Activated CD8-positive, alpha-beta T cell treated with anti-CD3 and anti-CD28 coated beads for 36 hours (primary cell): ENCODE results near the gene TNS4. TPM values are rescaled to one million over a fixed set of nuclear protein-coding genes. Genes with fewer than 3 reads are reported as not detected.
A peak's percentile ranks its signal among the peaks of the same experiment; 100 is the strongest.

Experiments used
- ATAC-seq: fragments of 200-7000 bp; cut with Tn5 transposase; one replicate; pipeline ENCODE4 v1.10.0; 2021; ENCODE audit warnings: mild to moderate bottlenecking, moderate library complexity
- CTCF ChIA-PET: fragments of 350-600 bp; sonication (Branson Sonifier 250); formaldehyde crosslinking; loops from one replicate; lab custom pipeline; 2021; ENCODE audit warnings: antibody characterized with exemption; lab: Charles Lee
- POLR2A ChIA-PET: fragments of 350-600 bp; sonication (Branson Sonifier 250); formaldehyde crosslinking; loops from one replicate; lab custom pipeline; 2021; ENCODE audit warnings: antibody characterized with exemption; lab: Charles Lee
- DNase-seq: peaks from one replicate; pipeline ENCODE4 v3.0.0-alpha.2; 2020
- H3K27ac Mint-ChIP-seq: one replicate; pipeline ENCODE4 v1.8.0; 2021; ENCODE audit warnings: mild to moderate bottlenecking, mixed read lengths
- H3K27me3 Mint-ChIP-seq: one replicate; pipeline ENCODE4 v1.8.0; 2021; ENCODE audit warnings: mixed read lengths
- H3K36me3 Mint-ChIP-seq: one replicate; pipeline ENCODE4 v1.8.0; 2021; ENCODE audit warnings: low read depth, mixed read lengths
- H3K4me1 Mint-ChIP-seq: one replicate; pipeline ENCODE4 v1.8.0; 2021; ENCODE audit warnings: low read depth, mixed read lengths
- H3K4me3 Mint-ChIP-seq: one replicate; pipeline ENCODE4 v1.8.0; 2021; ENCODE audit warnings: mild to moderate bottlenecking, moderate library complexity, mixed read lengths
- H3K9me3 Mint-ChIP-seq: one replicate; pipeline ENCODE4 v1.8.0; 2021; ENCODE audit warnings: mixed read lengths
- CTCF ChIP-seq: fragments of 200-600 bp; IDR thresholded peaks from one replicate; pipeline ENCODE4 v1.8.0; 2022; ENCODE audit warnings: antibody characterized with exemption, mild to moderate bottlenecking
- intact Hi-C: fragments of 100-400 bp; cut with micrococcal nuclease; formaldehyde crosslinking; loops from one replicate; pipeline ENCODE4 v1.10.0; 2022
- total RNA-seq, 2 experiments: library from RNA; stranded (reverse); gene quantifications; one replicate each; pipeline ENCODE4 v1.2.3, GENCODE V29; 2021

The TNS4 gene
- total RNA-seq, 2 experiments from 2014 or later, result 5.8 to 6.3 TPM

DNA sequence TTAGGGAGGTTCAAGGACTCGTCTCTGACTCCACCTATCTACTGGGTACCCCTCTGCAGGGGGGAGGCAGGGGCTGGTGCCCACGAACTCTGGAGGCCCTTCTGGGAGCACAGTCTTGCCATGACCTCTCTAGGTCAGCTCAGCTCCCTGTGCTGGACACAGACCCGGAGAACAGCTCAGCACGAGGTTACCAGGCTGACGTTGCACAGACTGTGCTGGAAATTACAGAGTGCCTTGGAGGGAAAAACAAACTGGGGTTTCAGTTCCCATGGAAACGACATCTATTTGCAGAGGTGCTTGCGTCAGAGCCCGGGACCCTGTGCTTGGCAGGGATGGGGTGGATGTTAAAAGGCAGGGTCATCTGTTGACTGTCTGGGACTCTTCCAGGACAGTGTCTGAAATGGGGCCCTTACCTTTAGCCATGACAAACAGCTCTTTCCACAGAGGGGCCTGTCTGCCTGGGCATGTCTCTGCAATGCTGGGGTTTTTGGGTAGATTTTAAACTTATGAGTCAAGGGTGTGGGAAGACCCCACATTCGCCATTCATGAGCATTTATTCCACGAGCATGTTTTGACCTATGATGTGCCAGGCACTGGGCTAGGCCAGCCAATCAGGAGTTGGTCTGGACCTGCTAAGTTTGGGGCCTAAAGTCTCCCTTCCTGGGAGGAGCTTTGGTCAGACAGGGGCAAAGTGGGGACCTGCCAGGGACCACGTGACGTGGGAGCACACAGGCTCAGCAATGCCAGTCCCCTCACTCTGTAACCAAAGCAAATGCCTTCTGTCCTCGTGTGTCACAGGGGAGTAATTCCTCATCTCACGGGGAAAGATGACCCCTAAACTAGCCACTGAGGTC, 41.4 kb upstream of the TNS4 start:
- no peaks in the 10 kb centered on the region for H3K9me3 Mint-ChIP-seq
- ChIA-PET POLR2A (interaction anchor here (0.8 to 19.7 kb wide), 13 partner anchors 8 to 105 kb away, joined by 3 to 548 read pairs (median 5); partner anchors contain the start of genes CCR7 and SMARCE1), CTCF (interaction anchor here (1.1 to 15.3 kb wide), 7 partner anchors 9 to 99 kb away, joined by 3 to 234 read pairs (median 5); partner anchors contain the start of gene IGFBP4)
- peaks cover 91% of the 10 kb centered on the region for H3K4me1 Mint-ChIP-seq
- peak overlapping the region; percentile 93 for H3K27ac Mint-ChIP-seq
- no peak for TF ChIP-seq CTCF
- no peaks in the 10 kb centered on the region for H3K27me3 Mint-ChIP-seq
- peaks cover 4% of the 10 kb centered on the region for H3K36me3 Mint-ChIP-seq
- intact Hi-C loops, result no loop called here
- ATAC-seq, result peak; percentile 60
- H3K4me3 Mint-ChIP-seq, result peak overlapping the region; percentile 71
- peak; percentile 91 for DNase-seq

- CTCF ChIA-PET, result interaction anchor here (1.1 to 15.3 kb wide), 7 partner anchors 9 to 98 kb away, joined by 3 to 234 read pairs (median 5); partner anchors contain the start of gene IGFBP4
- intact Hi-C loops, result loop anchor here (2.0 kb wide), 1 partner anchor 19 kb away; no protein-coding TSS in a partner anchor
- Mint-ChIP-seq H3K4me3 (peak overlapping the region; percentile 71), H3K36me3 (peaks cover 4% of the 10 kb centered on the region), H3K9me3 (no peaks in the 10 kb centered on the region), H3K27me3 (no peaks in the 10 kb centered on the region), H3K27ac (peak overlapping the region; percentile 93), H3K4me1 (peaks cover 89% of the 10 kb centered on the region)
- ATAC-seq (no peak), DNase-seq (peak; percentile 55)
- TF ChIP-seq CTCF, result no peak
- POLR2A ChIA-PET, result interaction anchor here (0.7 to 19.7 kb wide), 14 partner anchors 7 to 254 kb away, joined by 3 to 548 read pairs (median 5); partner anchors contain the start of genes CCR7, CDC6 and SMARCE1
These were observed 40.6 kb upstream of the TNS4 start for GRCh38 chr17:40541873-40542557.

GRCh38 chr17:40541060-40541872, 39.8 kb upstream of the TNS4 start:
- ChIA-PET POLR2A (interaction anchor here (0.7 to 19.7 kb wide), 18 partner anchors 9 to 253 kb away, joined by 3 to 548 read pairs (median 5); partner anchors contain the start of genes CCR7, CDC6, SMARCE1 and TOP2A), CTCF (interaction anchor here (1.0 to 15.3 kb wide), 7 partner anchors 9 to 180 kb away, joined by 3 to 234 read pairs (median 24); partner anchors contain the start of gene GJD3)
- H3K27ac Mint-ChIP-seq, result peak overlapping the region; percentile 93
- H3K27me3 Mint-ChIP-seq, result no peaks in the 10 kb centered on the region
- intact Hi-C loops, result loop anchor here (2.0 kb wide), 1 partner anchor 20 kb away; no protein-coding TSS in a partner anchor
- H3K4me3 Mint-ChIP-seq, result peak overlapping the region; percentile 71
- H3K4me1 Mint-ChIP-seq, result peaks cover 89% of the 10 kb centered on the region
- TF ChIP-seq CTCF, result no peak
- H3K36me3 Mint-ChIP-seq, result peaks cover 4% of the 10 kb centered on the region
- ATAC-seq, result peak; percentile 32
- peak; percentile 92 for DNase-seq
- no peaks in the 10 kb centered on the region for H3K9me3 Mint-ChIP-seq

DNA sequence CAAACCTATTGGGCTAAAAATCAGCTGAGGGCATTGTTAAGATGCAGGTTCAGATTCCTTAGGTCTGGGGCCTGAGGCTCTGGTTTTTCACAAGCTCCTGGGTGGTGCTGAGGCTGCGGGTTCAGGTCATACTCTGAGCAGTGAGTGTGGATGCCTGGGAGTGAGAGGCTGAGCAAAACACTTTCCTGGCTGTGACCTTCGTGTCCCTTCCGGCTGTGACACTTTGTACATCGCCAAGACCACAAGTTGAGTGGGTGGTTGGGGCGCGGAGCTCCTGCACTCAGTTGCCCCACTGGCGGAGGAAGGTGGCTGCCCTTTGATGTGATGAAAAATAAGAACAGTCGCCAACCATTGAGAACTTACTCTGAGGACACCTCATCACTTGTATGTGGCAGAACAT, 39.0 kb upstream of the TNS4 start:
- Mint-ChIP-seq H3K27ac (peak overlapping the region; percentile 93), H3K4me3 (peak overlapping the region; percentile 71), H3K4me1 (peaks cover 87% of the 10 kb centered on the region), H3K9me3 (no peaks in the 10 kb centered on the region), H3K27me3 (no peaks in the 10 kb centered on the region), H3K36me3 (peaks cover 4% of the 10 kb centered on the region)
- ChIA-PET POLR2A (interaction anchor here (0.8 to 19.7 kb wide), 15 partner anchors 8 to 180 kb away, joined by 3 to 548 read pairs (median 5); partner anchors contain the start of genes CCR7 and TOP2A), CTCF (interaction anchor here (0.6 to 15.3 kb wide), 14 partner anchors 9 to 179 kb away, joined by 3 to 234 read pairs (median 4); partner anchors contain the start of genes GJD3 and IGFBP4)
- peak; percentile 29 for ATAC-seq
- peak; percentile 95 for DNase-seq
- no peak for TF ChIP-seq CTCF
- intact Hi-C loops, result loop anchor here (2.0 kb wide), 1 partner anchor 20 kb away; no protein-coding TSS in a partner anchor
